Measurements from ENCODE around the gene OR2D3. TPM values are rescaled to one million over a fixed set of nuclear protein-coding genes. Genes with fewer than 3 reads are reported as not detected.

OR2D3 gene
- total RNA-seq, 2 experiments from 2014 or later: not detected

- no peak for TF ChIP-seq EZH2phosphoT487 (IDR thresholded peaks at IDR 0.05; ENCODE audit: borderline replicate concordance, low read depth, low read length)
- Histone ChIP-seq H3K9me3 (ENCODE audit: low read length) (no peaks in the 10 kb centered on the region), H3K36me3 (ENCODE audit: insufficient read depth, low read length) (peaks cover 46% of the 10 kb centered on the region), H3K4me1 (ENCODE audit: insufficient read depth, low read length, poor library complexity, severe bottlenecking) (peaks cover 37% of the 10 kb centered on the region), H3K9me2 (ENCODE audit: insufficient read depth, low read length) (no peaks in the 10 kb centered on the region), H3K79me2 (ENCODE audit: insufficient read depth, low read depth, low read length) (peaks cover 41% of the 10 kb centered on the region), H3K27ac (ENCODE audit: low read depth, low read length, poor library complexity, severe bottlenecking) (peak within 1 kb of the TSS; percentile 95), H3K4me2 (ENCODE audit: low read length) (peak within 1 kb of the TSS; percentile 90), H2AFZ (ENCODE audit: low read length) (peak within 1 kb of the TSS; percentile 81), H3K4me3 (ENCODE audit: low read depth, low read length, poor library complexity, severe bottlenecking) (peak within 1 kb of the TSS; percentile 95), H4K20me1 (ENCODE audit: insufficient read depth, low read length) (no peaks in the 10 kb centered on the region)
- peak; percentile 94 for DNase-seq (ENCODE audit: low spot score)
- intact Hi-C loops (cut with micrococcal nuclease; ENCODE audit: unreplicated experiment): loop anchor here (1.0 to 10.0 kb wide), 5 partner anchors 244 to 692 kb away; partner anchors contain the start of genes CNGA4, FHIP1B, ILK and MRPL17
- ChIA-PET CTCF (ENCODE audit: unreplicated experiment) (interaction anchor here (0.6 to 1.0 kb wide), 4 partner anchors 8 to 1355 kb away, joined by 3 to 4 read pairs (median 3); no protein-coding TSS in a partner anchor), POLR2A (interaction anchor here (0.6 to 5.3 kb wide), 9 partner anchors 11 to 545 kb away, joined by 3 to 43 read pairs (median 5); partner anchors contain the start of gene SMPD1)
- BruUV-seq (replicated peaks): no TSS peak
Measured at GRCh38 chr11:6926208-6927029, 5.6 kb downstream of the OR2D3 start, which contains the start of gene ZNF215. Gene ZNF215 (plus strand): TSS chr11:6926426. CDS start chr11:6932273, 5,847 bp downstream.

GRCh38 chr11:6927030-6927617 is 6.3 kb downstream of the OR2D3 start:
- no TSS peak for BruUV-seq (replicated peaks)
- peak overlapping the region; percentile 95 for H3K27ac ChIP-seq (ENCODE audit: low read depth, low read length, poor library complexity, severe bottlenecking)
- CTCF ChIA-PET (ENCODE audit: unreplicated experiment): interaction anchor here (0.6 kb wide), 1 partner anchor 1356 kb away, joined by 4 read pairs; no protein-coding TSS in a partner anchor

More at GRCh38 chr11:6927030-6927617, 6.3 kb downstream of the OR2D3 start:
- Histone ChIP-seq H4K20me1 (ENCODE audit: insufficient read depth, low read length) (no peaks in the 10 kb centered on the region), H3K79me2 (ENCODE audit: insufficient read depth, low read depth, low read length) (peaks cover 48% of the 10 kb centered on the region), H3K9me2 (ENCODE audit: insufficient read depth, low read length) (no peaks in the 10 kb centered on the region), H3K36me3 (ENCODE audit: insufficient read depth, low read length) (peaks cover 53% of the 10 kb centered on the region), H3K4me1 (ENCODE audit: insufficient read depth, low read length, poor library complexity, severe bottlenecking) (peaks cover 44% of the 10 kb centered on the region), H3K4me3 (ENCODE audit: low read depth, low read length, poor library complexity, severe bottlenecking) (peak overlapping the region; percentile 95), H3K4me2 (ENCODE audit: low read length) (peak overlapping the region; percentile 90), H3K9me3 (ENCODE audit: low read length) (no peaks in the 10 kb centered on the region; the same call in 1 of the 2 replicates), H2AFZ (ENCODE audit: low read length) (peak overlapping the region; percentile 81; the same call in 1 of the 2 replicates)
- POLR2A ChIA-PET: interaction anchor here (0.6 to 5.3 kb wide), 10 partner anchors 10 to 597 kb away, joined by 3 to 43 read pairs (median 4); no protein-coding TSS in a partner anchor
- DNase-seq (ENCODE audit: low spot score): peak; percentile 94
- intact Hi-C loops (cut with micrococcal nuclease; ENCODE audit: unreplicated experiment): loop anchor here (1.0 to 10.0 kb wide), 5 partner anchors 244 to 692 kb away; partner anchors contain the start of genes CNGA4, FHIP1B, ILK and MRPL17
- TF ChIP-seq, protein P1, sequence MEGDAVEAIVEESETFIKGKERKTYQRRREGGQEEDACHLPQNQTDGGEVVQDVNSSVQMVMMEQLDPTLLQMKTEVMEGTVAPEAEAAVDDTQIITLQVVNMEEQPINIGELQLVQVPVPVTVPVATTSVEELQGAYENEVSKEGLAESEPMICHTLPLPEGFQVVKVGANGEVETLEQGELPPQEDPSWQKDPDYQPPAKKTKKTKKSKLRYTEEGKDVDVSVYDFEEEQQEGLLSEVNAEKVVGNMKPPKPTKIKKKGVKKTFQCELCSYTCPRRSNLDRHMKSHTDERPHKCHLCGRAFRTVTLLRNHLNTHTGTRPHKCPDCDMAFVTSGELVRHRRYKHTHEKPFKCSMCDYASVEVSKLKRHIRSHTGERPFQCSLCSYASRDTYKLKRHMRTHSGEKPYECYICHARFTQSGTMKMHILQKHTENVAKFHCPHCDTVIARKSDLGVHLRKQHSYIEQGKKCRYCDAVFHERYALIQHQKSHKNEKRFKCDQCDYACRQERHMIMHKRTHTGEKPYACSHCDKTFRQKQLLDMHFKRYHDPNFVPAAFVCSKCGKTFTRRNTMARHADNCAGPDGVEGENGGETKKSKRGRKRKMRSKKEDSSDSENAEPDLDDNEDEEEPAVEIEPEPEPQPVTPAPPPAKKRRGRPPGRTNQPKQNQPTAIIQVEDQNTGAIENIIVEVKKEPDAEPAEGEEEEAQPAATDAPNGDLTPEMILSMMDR (conservative IDR thresholded peaks at IDR 0.05; ENCODE audit: low read length): no peak
- TF ChIP-seq EZH2phosphoT487 (IDR thresholded peaks at IDR 0.05; ENCODE audit: borderline replicate concordance, low read depth, low read length): no peak

Measured in OCI-LY7 (cell line).